MCF 10A (cell line): ENCODE measurements around the gene GYPC. TPM values are rescaled to one million over a fixed set of nuclear protein-coding genes. Genes with fewer than 3 reads are reported as not detected.

Source experiments
- BruUV-seq: library from RNA; stranded (reverse); fragments of 400-500 nt; replicated peaks from 2 replicates; lab custom pipeline; 2021; lab: Mats Ljungman, UMichigan
- CTCF ChIA-PET: fragments of 300-600 bp; sonication (Branson Sonifier 250); formaldehyde crosslinking; extraction: SDS; loops from one replicate; lab custom pipeline; 2021; ENCODE audit warnings: antibody characterized with exemption, inconsistent platforms; lab: Yijun Ruan, JAX
- POLR2A ChIA-PET: fragments of 300-600, 350-650 bp; sonication (Branson Sonifier 250); formaldehyde crosslinking; extraction: SDS; loops from one replicate; lab custom pipeline; 2020; ENCODE audit warnings: antibody characterized with exemption, inconsistent platforms; lab: Yijun Ruan, JAX
- DNase-seq: peaks from one replicate; pipeline ENCODE4 v3.0.0-alpha.2; 2018; ENCODE audit not compliant: unreplicated experiment
- H3K27ac Mint-ChIP-seq: one replicate; pipeline ENCODE4 v1.8.0; 2022; ENCODE audit warnings: mild to moderate bottlenecking, low read depth, mixed read lengths; ENCODE audit not compliant: unreplicated experiment
- H3K27me3 Mint-ChIP-seq: one replicate; pipeline ENCODE4 v1.8.0; 2022; ENCODE audit warnings: mixed read lengths; ENCODE audit not compliant: insufficient read depth, unreplicated experiment
- H3K36me3 Mint-ChIP-seq: one replicate; pipeline ENCODE4 v1.8.0; 2022; ENCODE audit warnings: mild to moderate bottlenecking, moderate library complexity, mixed read lengths; ENCODE audit not compliant: insufficient read depth, unreplicated experiment
- H3K4me1 Mint-ChIP-seq: one replicate; pipeline ENCODE4 v1.8.0; 2022; ENCODE audit warnings: mixed read lengths; ENCODE audit not compliant: insufficient read depth, unreplicated experiment
- H3K4me3 Mint-ChIP-seq: one replicate; pipeline ENCODE4 v1.8.0; 2022; ENCODE audit warnings: mild to moderate bottlenecking, moderate library complexity, mixed read lengths; ENCODE audit not compliant: unreplicated experiment
- H3K9me3 Mint-ChIP-seq: one replicate; pipeline ENCODE4 v1.8.0; 2022; ENCODE audit warnings: mixed read lengths; ENCODE audit not compliant: unreplicated experiment
- CTCF ChIP-seq: fragments of 200-600 bp; IDR thresholded peaks from one replicate; pipeline ENCODE4 v1.8.0; 2022; ENCODE audit warnings: antibody characterized with exemption, mild to moderate bottlenecking; ENCODE audit not compliant: unreplicated experiment
- intact Hi-C: fragments of 100-400 bp; cut with micrococcal nuclease; formaldehyde crosslinking; loops from 2 replicates; pipeline ENCODE4 v1.14.1; 2022
- total RNA-seq: library from RNA; stranded (reverse); gene quantifications from 2 replicates; pipeline ENCODE4 v1.2.3, GENCODE V29; 2022

Gene GYPC
- total RNA-seq, 1 experiment from 2014 or later, result not detected

GRCh38 chr2:126649101-126649500 is 6.9 kb upstream of the GYPC start:
- Mint-ChIP-seq H3K36me3 (peaks cover 5% of the 10 kb centered on the region), H3K4me1 (peaks cover 9% of the 10 kb centered on the region), H3K27ac (no peak overlapping the region), H3K9me3 (no peaks in the 10 kb centered on the region), H3K27me3 (no peaks in the 10 kb centered on the region), H3K4me3 (no peak overlapping the region)
- no peak for DNase-seq
- ChIA-PET POLR2A (no interaction called here), CTCF (interaction anchor here (0.6 kb wide), 1 partner anchor 13 kb away, joined by 4 read pairs; no protein-coding TSS in a partner anchor)
- no peak for TF ChIP-seq CTCF
- intact Hi-C loops, result no loop called here
- BruUV-seq, result no TSS peak

DNA sequence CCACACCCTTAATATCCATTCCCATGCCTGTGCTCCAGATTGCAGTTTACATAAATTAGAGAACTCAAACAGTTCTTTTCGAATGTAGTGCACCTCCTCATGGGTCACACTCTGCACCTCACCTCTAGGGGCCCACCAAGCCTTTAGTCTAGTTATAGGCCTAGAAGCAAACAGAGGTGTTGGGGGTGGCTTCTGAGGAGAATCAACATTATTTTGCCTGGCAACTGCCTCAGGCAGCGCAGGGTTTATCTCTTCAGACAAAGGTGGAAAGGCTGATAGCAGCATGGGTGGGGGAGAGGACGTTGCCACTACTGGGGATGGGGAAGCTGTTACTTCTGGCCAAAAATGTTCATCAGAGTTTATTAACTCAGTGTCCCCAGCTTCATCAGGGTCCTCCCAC is 5.0 kb upstream of the GYPC start:
- no peak overlapping the region for H3K27ac Mint-ChIP-seq
- CTCF ChIA-PET, result interaction anchor here (1.0 to 1.6 kb wide), 3 partner anchors 22 to 905 kb away, joined by 3 read pairs; no protein-coding TSS in a partner anchor
- H3K9me3 Mint-ChIP-seq, result no peaks in the 10 kb centered on the region
- no peak overlapping the region for H3K4me3 Mint-ChIP-seq
- peaks cover 10% of the 10 kb centered on the region for H3K36me3 Mint-ChIP-seq
- TF ChIP-seq CTCF, result no peak
- H3K27me3 Mint-ChIP-seq, result no peaks in the 10 kb centered on the region
- POLR2A ChIA-PET, result no interaction called here
- BruUV-seq, result no TSS peak
- no peak for DNase-seq
- H3K4me1 Mint-ChIP-seq, result peaks cover 9% of the 10 kb centered on the region
- intact Hi-C loops, result no loop called here

- TF ChIP-seq CTCF, result no peak
- ChIA-PET CTCF (interaction anchor here (1.6 kb wide), 2 partner anchors 8 to 23 kb away, joined by 3 to 4 read pairs; no protein-coding TSS in a partner anchor), POLR2A (interaction anchor here (0.6 to 1.4 kb wide), 6 partner anchors 9 to 893 kb away, joined by 3 to 5 read pairs (median 4); no protein-coding TSS in a partner anchor)
- peak; percentile 54 for DNase-seq
- intact Hi-C loops, result no loop called here
- BruUV-seq, result no TSS peak
- H3K9me3 Mint-ChIP-seq, result no peaks in the 10 kb centered on the region
- H3K36me3 Mint-ChIP-seq, result peaks cover 10% of the 10 kb centered on the region
- H3K4me1 Mint-ChIP-seq, result peaks cover 16% of the 10 kb centered on the region
- no peaks in the 10 kb centered on the region for H3K27me3 Mint-ChIP-seq
- no peak overlapping the region for H3K27ac Mint-ChIP-seq
- no peak overlapping the region for H3K4me3 Mint-ChIP-seq
These were observed 3.6 kb upstream of the GYPC start for GRCh38 chr2:126652323-126652891.

GRCh38 chr2:126653109-126653508 is 2.8 kb upstream of the GYPC start:
- ChIA-PET POLR2A (interaction anchor here (0.6 to 1.4 kb wide), 3 partner anchors 12 to 893 kb away, joined by 3 to 5 read pairs (median 4); no protein-coding TSS in a partner anchor), CTCF (interaction anchor here (0.6 to 1.6 kb wide), 2 partner anchors 9 to 346 kb away, joined by 3 to 4 read pairs; no protein-coding TSS in a partner anchor)
- H3K4me3 Mint-ChIP-seq, result no peak overlapping the region
- intact Hi-C loops, result no loop called here
- TF ChIP-seq CTCF, result no peak
- H3K4me1 Mint-ChIP-seq, result peaks cover 23% of the 10 kb centered on the region
- no peaks in the 10 kb centered on the region for H3K9me3 Mint-ChIP-seq
- H3K27me3 Mint-ChIP-seq, result no peaks in the 10 kb centered on the region
- H3K36me3 Mint-ChIP-seq, result peaks cover 10% of the 10 kb centered on the region
- no peak for DNase-seq
- no TSS peak for BruUV-seq
- no peak overlapping the region for H3K27ac Mint-ChIP-seq
